ENCODE results near the gene DGCR6L. TPM values are rescaled to one million over a fixed set of nuclear protein-coding genes. Genes with fewer than 3 reads are reported as not detected.
"Not testable (repeated sequence)": the region's sequence is repeated elsewhere in the genome, so short reads cannot be mapped to it uniquely, and the experiment has no call there.

The DGCR6L gene
- 10 to 100 TPM; 47.2 to 80.1 (median 53.8) TPM for polyA plus RNA-seq
- long read RNA-seq, donor 1, transcript DGCR6L-201 (5 exons, 1,154 nt), result major isoform, 61 of 70 reads
- long read RNA-seq, donor 1, partial matches to known transcripts, result 0 of 70 reads
- long read RNA-seq, donor 1, other reads (novel, unspliced or antisense), result 8 of 70 reads
- long read RNA-seq, donor 2, transcript DGCR6L-201 (5 exons, 1,154 nt), result major isoform, 9 of 9 reads
- long read RNA-seq, donor 2, partial matches to known transcripts, result 0 of 9 reads
- long read RNA-seq, donor 2, other reads (novel, unspliced or antisense), result 0 of 9 reads
- long read RNA-seq, donor 3, transcript DGCR6L-201 (5 exons, 1,154 nt), result major isoform, 25 of 25 reads
- long read RNA-seq, donor 3, partial matches to known transcripts, result 0 of 25 reads
- long read RNA-seq, donor 3, other reads (novel, unspliced or antisense), result 0 of 25 reads
- long read RNA-seq, donor 4, partial matches to known transcripts, result 0 of 2 reads
- long read RNA-seq, donor 4, other reads (novel, unspliced or antisense), result 0 of 2 reads
- long read RNA-seq, donor 5, transcript DGCR6L-201 (5 exons, 1,154 nt), result major isoform, 8 of 8 reads
- long read RNA-seq, donor 5, partial matches to known transcripts, result 0 of 8 reads
- long read RNA-seq, donor 5, other reads (novel, unspliced or antisense), result 0 of 8 reads
- long read RNA-seq, donor 6, transcript DGCR6L-201 (5 exons, 1,154 nt), result major isoform, 28 of 30 reads
- long read RNA-seq, donor 6, partial matches to known transcripts, result 0 of 30 reads
- long read RNA-seq, donor 6, other reads (novel, unspliced or antisense), result 0 of 30 reads
- long read RNA-seq, donor 7, transcript DGCR6L-201 (5 exons, 1,154 nt), result major isoform, 68 of 77 reads
- long read RNA-seq, donor 7, partial matches to known transcripts, result 0 of 77 reads
- long read RNA-seq, donor 7, other reads (novel, unspliced or antisense), result 7 of 77 reads
- long read RNA-seq, donor 8, transcript DGCR6L-201 (5 exons, 1,154 nt), result major isoform, 9 of 11 reads
- long read RNA-seq, donor 8, partial matches to known transcripts, result 0 of 11 reads
- long read RNA-seq, donor 8, other reads (novel, unspliced or antisense), result 0 of 11 reads
- long read RNA-seq, donor 9, transcript DGCR6L-201 (5 exons, 1,154 nt), result major isoform, 13 of 14 reads
- long read RNA-seq, donor 9, partial matches to known transcripts, result 0 of 14 reads
- long read RNA-seq, donor 9, other reads (novel, unspliced or antisense), result 0 of 14 reads
- long read RNA-seq, donor 10, transcript DGCR6L-201 (5 exons, 1,154 nt), result major isoform, 35 of 41 reads
- long read RNA-seq, donor 10, partial matches to known transcripts, result 5 of 41 reads
- long read RNA-seq, donor 10, other reads (novel, unspliced or antisense), result 0 of 41 reads

- no peak for FAIRE-seq
Measured at GRCh38 chr22:20319745-20320658, at the start of gene DGCR6L. TSS of gene DGCR6L (minus strand) at chr22:20320060. CDS start at chr22:20319988, 72 bp downstream.

GRCh38 chr22:20368875-20369274 lies 49.0 kb upstream of the DGCR6L start:
- not testable (repeated sequence) for H3K4me3 ChIP-seq (ENCODE audit: low read depth in 1 of 3, low read length in 3 of 3); H3K36me3 ChIP-seq (ENCODE audit: control insufficient read depth in 3 of 3, insufficient read depth in 2 of 3, low read depth in 1 of 3, low read length in 3 of 3); H3K27ac ChIP-seq (ENCODE audit: low read depth in 1 of 3, low read length in 2 of 3); H3K9me3 ChIP-seq (ENCODE audit: control insufficient read depth in 2 of 2, insufficient read depth in 1 of 2, low read depth in 1 of 2, low read length in 1 of 2); H3K27me3 ChIP-seq (ENCODE audit: control insufficient read depth in 3 of 3, insufficient read depth in 3 of 3, low read length in 3 of 3); FAIRE-seq; DNase-seq; H3K4me1 ChIP-seq (ENCODE audit: control insufficient read depth in 3 of 3, insufficient read depth in 2 of 3, low read depth in 1 of 3, low read length in 2 of 3)
- 89 to 93% (median 90%) methylated on average over 8 to 9 of the region's 9 CpGs for WGBS, 3 donors

More at GRCh38 chr22:20319745-20320658, at the start of gene DGCR6L:
- Histone ChIP-seq H3K36me3 (ENCODE audit: control insufficient read depth in 3 of 3, insufficient read depth in 2 of 3, low read depth in 1 of 3, low read length in 3 of 3) (peaks cover 0 to 19% (median 0%) of the 10 kb centered on the region in 3 donors), H3K27ac (ENCODE audit: low read depth in 1 of 3, low read length in 2 of 3) (peak within 1 kb of the TSS; percentile 27 to 88 (median 58)), H3K27me3 (ENCODE audit: control insufficient read depth in 3 of 3, insufficient read depth in 3 of 3, low read length in 3 of 3) (no peaks in the 10 kb centered on the region), H3K4me1 (ENCODE audit: control insufficient read depth in 3 of 3, insufficient read depth in 2 of 3, low read depth in 1 of 3, low read length in 2 of 3) (peaks cover 0 to 6% (median 3%) of the 10 kb centered on the region in 3 donors), H3K9me3 (ENCODE audit: control insufficient read depth in 2 of 2, insufficient read depth in 1 of 2, low read depth in 1 of 2, low read length in 1 of 2) (peaks cover 0 to 3% of the 10 kb centered on the region in 2 donors), H3K4me3 (ENCODE audit: low read depth in 1 of 3, low read length in 3 of 3) (peak within 1 kb of the TSS; percentile 85 to 96 (median 92))
- 1% methylated on average over 89 to 98 of the region's 98 CpGs for WGBS, 3 donors
- DNase-seq, result peak; percentile 95 to 99

DNA sequence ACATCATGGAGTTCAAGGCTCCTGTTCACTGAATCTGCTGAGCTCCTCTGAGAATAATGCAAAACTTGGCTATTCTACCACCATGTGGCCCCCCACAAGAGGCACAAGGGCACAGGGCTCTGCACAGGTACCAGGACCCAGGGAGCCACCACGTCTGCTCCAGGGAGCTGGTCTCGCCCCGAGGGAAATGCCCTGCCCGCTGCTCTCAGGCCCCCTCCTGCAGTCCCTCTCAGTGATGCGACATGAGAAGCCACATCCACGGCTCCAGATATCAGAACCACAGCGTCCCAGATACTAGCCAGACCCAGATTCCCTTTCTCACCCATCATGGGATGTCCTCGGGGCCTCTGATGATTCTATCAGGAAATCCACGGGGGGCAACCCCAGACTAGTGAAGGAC lies 47.0 kb upstream of the DGCR6L start:
- not testable (repeated sequence) for H3K27me3 ChIP-seq (ENCODE audit: control insufficient read depth in 3 of 3, insufficient read depth in 3 of 3, low read length in 3 of 3); H3K9me3 ChIP-seq (ENCODE audit: control insufficient read depth in 2 of 2, insufficient read depth in 1 of 2, low read depth in 1 of 2, low read length in 1 of 2); DNase-seq; FAIRE-seq; H3K4me3 ChIP-seq (ENCODE audit: low read depth in 1 of 3, low read length in 3 of 3); H3K4me1 ChIP-seq (ENCODE audit: control insufficient read depth in 3 of 3, insufficient read depth in 2 of 3, low read depth in 1 of 3, low read length in 2 of 3); H3K36me3 ChIP-seq (ENCODE audit: control insufficient read depth in 3 of 3, insufficient read depth in 2 of 3, low read depth in 1 of 3, low read length in 3 of 3); H3K27ac ChIP-seq (ENCODE audit: low read depth in 1 of 3, low read length in 2 of 3)
- WGBS, 3 donors, result 84 to 88% (median 87%) methylated on average over 9 of the region's 9 CpGs

GRCh38 chr22:20364335-20365260 lies 44.7 kb upstream of the DGCR6L start:
- H3K4me3 ChIP-seq (ENCODE audit: low read depth in 1 of 3, low read length in 3 of 3); FAIRE-seq; H3K27me3 ChIP-seq (ENCODE audit: control insufficient read depth in 3 of 3, insufficient read depth in 3 of 3, low read length in 3 of 3); H3K4me1 ChIP-seq (ENCODE audit: control insufficient read depth in 3 of 3, insufficient read depth in 2 of 3, low read depth in 1 of 3, low read length in 2 of 3); DNase-seq; H3K27ac ChIP-seq (ENCODE audit: low read depth in 1 of 3, low read length in 2 of 3); H3K9me3 ChIP-seq (ENCODE audit: control insufficient read depth in 2 of 2, insufficient read depth in 1 of 2, low read depth in 1 of 2, low read length in 1 of 2); H3K36me3 ChIP-seq (ENCODE audit: control insufficient read depth in 3 of 3, insufficient read depth in 2 of 3, low read depth in 1 of 3, low read length in 3 of 3): not testable (repeated sequence)
- WGBS, 3 donors, result 60 to 71% (median 65%) methylated on average over 11 of the region's 11 CpGs

GRCh38 chr22:20362403-20362802 lies 42.5 kb upstream of the DGCR6L start:
- H3K4me3 ChIP-seq (ENCODE audit: low read depth in 1 of 3, low read length in 3 of 3); FAIRE-seq; H3K4me1 ChIP-seq (ENCODE audit: control insufficient read depth in 3 of 3, insufficient read depth in 2 of 3, low read depth in 1 of 3, low read length in 2 of 3); H3K9me3 ChIP-seq (ENCODE audit: control insufficient read depth in 2 of 2, insufficient read depth in 1 of 2, low read depth in 1 of 2, low read length in 1 of 2); DNase-seq; H3K36me3 ChIP-seq (ENCODE audit: control insufficient read depth in 3 of 3, insufficient read depth in 2 of 3, low read depth in 1 of 3, low read length in 3 of 3); H3K27ac ChIP-seq (ENCODE audit: low read depth in 1 of 3, low read length in 2 of 3); H3K27me3 ChIP-seq (ENCODE audit: control insufficient read depth in 3 of 3, insufficient read depth in 3 of 3, low read length in 3 of 3): not testable (repeated sequence)
- WGBS, 3 donors, result 92 to 96% (median 95%) methylated on average over 10 of the region's 10 CpGs

- not testable (repeated sequence) for H3K27me3 ChIP-seq (ENCODE audit: control insufficient read depth in 3 of 3, insufficient read depth in 3 of 3, low read length in 3 of 3); H3K27ac ChIP-seq (ENCODE audit: low read depth in 1 of 3, low read length in 2 of 3); H3K36me3 ChIP-seq (ENCODE audit: control insufficient read depth in 3 of 3, insufficient read depth in 2 of 3, low read depth in 1 of 3, low read length in 3 of 3); H3K4me3 ChIP-seq (ENCODE audit: low read depth in 1 of 3, low read length in 3 of 3); FAIRE-seq; DNase-seq; H3K4me1 ChIP-seq (ENCODE audit: control insufficient read depth in 3 of 3, insufficient read depth in 2 of 3, low read depth in 1 of 3, low read length in 2 of 3); H3K9me3 ChIP-seq (ENCODE audit: control insufficient read depth in 2 of 2, insufficient read depth in 1 of 2, low read depth in 1 of 2, low read length in 1 of 2)
- WGBS, 3 donors, result 95 to 96% (median 95%) methylated on average over 54 of the region's 54 CpGs
Measured at GRCh38 chr22:20361752-20362229, 41.9 kb upstream of the DGCR6L start.
